A673 (cell line): ENCODE measurements around the gene GPR84.

Source experiments
- CTCF ChIP-seq: fragments of 300-800, 200-600 bp; sonication (generic); conservative IDR thresholded peaks from 2 replicates; pipeline ENCODE4 v1.5.1; 2017; ENCODE audit warnings: low read depth, mild to moderate bottlenecking, antibody characterized with exemption, low read length, moderate library complexity, mixed read lengths
- EZH2 ChIP-seq: fragments of 200-600 bp; sonication (generic); IDR thresholded peaks from 2 replicates; pipeline ENCODE4 v1.6.1; 2017; ENCODE audit warnings: borderline replicate concordance, low read depth, mild to moderate bottlenecking, mixed read lengths, antibody characterized with exemption, low read length; ENCODE audit not compliant: poor library complexity, severe bottlenecking

GRCh38 chr12:54412786-54413185 is 48.5 kb upstream of the GPR84 start:
- TF ChIP-seq CTCF (no peak), EZH2 (no peak)
